GM18520 (cell line): ENCODE measurements around the gene ABCC6.
"Not testable (repeated sequence)": the region's sequence is repeated elsewhere in the genome, so short reads cannot be mapped to it uniquely, and the experiment has no call there.

Experiments
- ATAC-seq: cut with Tn5 transposase; IDR thresholded peaks from one replicate; pipeline ENCODE4 v1.9.1; 2021; ENCODE audit not compliant: unreplicated experiment

ABCC6 gene

GRCh38 chr16:16162591-16162990 lies 60.7 kb downstream of the ABCC6 start:
- no peak for ATAC-seq

- ATAC-seq, result not testable (repeated sequence)
These were observed 61.5 kb downstream of the ABCC6 start for GRCh38 chr16:16161840-16162239.

- ATAC-seq, result no peak
These were observed 62.0 kb downstream of the ABCC6 start for GRCh38 chr16:16161319-16161718.

GRCh38 chr16:16159662-16160061 lies 63.6 kb downstream of the ABCC6 start:
- ATAC-seq, result no peak

- no peak for ATAC-seq
These were observed 64.4 kb downstream of the ABCC6 start for GRCh38 chr16:16158741-16159374.

GRCh38 chr16:16158082-16158658 lies 65.1 kb downstream of the ABCC6 start:
- no peak for ATAC-seq

GRCh38 chr16:16157166-16157565 lies 66.1 kb downstream of the ABCC6 start:
- ATAC-seq, result no peak

GRCh38 chr16:16155234-16155633 lies 68.1 kb downstream of the ABCC6 start:
- no peak for ATAC-seq

GRCh38 chr16:16154281-16154951 lies 68.9 kb downstream of the ABCC6 start:
- no peak for ATAC-seq

- ATAC-seq, result not testable (repeated sequence)
These were observed 70.3 kb downstream of the ABCC6 start for GRCh38 chr16:16153000-16153399.

- no peak for ATAC-seq
These were observed 72.0 kb downstream of the ABCC6 start for GRCh38 chr16:16151315-16151714.

- ATAC-seq, result no peak
These were observed 72.5 kb downstream of the ABCC6 start for GRCh38 chr16:16150878-16151152.

GRCh38 chr16:16150117-16150877 lies 73.0 kb downstream of the ABCC6 start:
- ATAC-seq, result no peak

- ATAC-seq, result no peak
These were observed 73.6 kb downstream of the ABCC6 start for GRCh38 chr16:16149710-16150116.

- ATAC-seq, result no peak
These were observed 74.5 kb downstream of the ABCC6 start for GRCh38 chr16:16148755-16149154.

GRCh38 chr16:16148000-16148599 lies 75.2 kb downstream of the ABCC6 start:
- not testable (repeated sequence) for ATAC-seq

- no peak for ATAC-seq
These were observed 75.8 kb downstream of the ABCC6 start for GRCh38 chr16:16147316-16147999.

GRCh38 chr16:16146380-16147315 lies 76.6 kb downstream of the ABCC6 start:
- no peak for ATAC-seq

GRCh38 chr16:16145286-16145685 lies 78.0 kb downstream of the ABCC6 start:
- ATAC-seq, result no peak

GRCh38 chr16:16144416-16144815 lies 78.9 kb downstream of the ABCC6 start:
- no peak for ATAC-seq
